ENCODE results near the gene NOC4L. TPM values are rescaled to one million over a fixed set of nuclear protein-coding genes. Genes with fewer than 3 reads are reported as not detected.

The NOC4L gene
- total and polyA plus RNA-seq, 2 experiments from 2014 or later, result 42.4 to 54.7 TPM

DNA sequence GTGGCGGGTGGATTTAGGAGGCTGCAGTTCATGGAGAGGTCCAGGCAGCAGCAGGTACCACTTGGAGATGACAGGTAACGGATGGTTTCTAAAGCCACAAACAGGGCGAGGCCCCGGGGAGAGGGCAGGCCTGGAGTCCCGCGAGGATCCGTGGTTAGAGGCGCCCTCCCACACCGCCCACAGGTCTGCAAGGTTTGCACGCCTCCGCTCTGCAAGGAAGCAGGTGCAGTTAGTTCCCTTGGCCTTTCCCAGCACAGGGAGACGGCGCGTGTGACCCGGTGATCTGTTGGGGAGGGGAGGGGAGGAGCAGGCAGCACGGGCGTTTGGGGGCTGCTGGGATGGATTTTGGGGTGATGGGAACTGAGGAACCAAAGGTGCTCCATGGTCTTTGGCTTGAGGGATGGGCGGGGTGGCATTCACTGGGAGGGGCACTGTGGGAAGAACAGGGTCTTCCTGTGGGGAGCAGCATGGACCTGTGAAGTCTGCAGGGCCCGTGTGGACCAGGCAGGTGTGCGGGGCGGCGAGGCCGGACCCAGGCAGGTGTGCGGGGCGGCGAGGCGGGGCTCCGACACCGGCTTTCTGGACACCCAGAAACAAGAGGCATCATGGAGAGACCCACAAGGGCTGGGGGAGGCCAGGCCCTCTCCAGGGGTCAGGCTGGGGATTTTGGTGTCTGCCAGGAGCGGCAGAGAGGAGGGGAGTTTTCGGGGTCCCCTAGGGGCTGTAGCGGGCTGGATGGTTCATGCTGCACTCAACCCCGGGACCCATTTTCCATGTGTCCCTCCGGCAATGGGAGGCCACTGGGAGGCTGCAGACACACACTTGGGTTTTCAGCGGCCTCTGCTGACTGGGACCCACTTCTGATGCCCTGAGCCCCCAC is 29.1 kb downstream of the NOC4L start:
- ATAC-seq (no peak), DNase-seq (ENCODE audit: low spot score) (no peak)
- Histone ChIP-seq H3K27ac (ENCODE audit: low read depth) (no peak overlapping the region), H3K4me3 (no peak overlapping the region), H3K4me2 (no peak overlapping the region), H2AFZ (no peak overlapping the region), H4K20me1 (replicated peaks; ENCODE audit: insufficient read depth) (no peaks in the 10 kb centered on the region), H3K4me1 (ENCODE audit: insufficient read depth) (no peaks in the 10 kb centered on the region), H3F3A (replicated peaks; ENCODE audit: low read depth) (no peaks in the 10 kb centered on the region), H3K36me3 (ENCODE audit: insufficient read depth) (no peaks in the 10 kb centered on the region), H3K9me2 (ENCODE audit: insufficient read depth) (no peaks in the 10 kb centered on the region), H3K79me2 (replicated peaks; ENCODE audit: insufficient read depth) (no peaks in the 10 kb centered on the region), H3K27me3 (ENCODE audit: insufficient read depth) (no peaks in the 10 kb centered on the region)
- Mint-ChIP-seq H3K9me3 (no peaks in the 10 kb centered on the region), H3K4me3 (no peak overlapping the region), H3K4me1 (peaks cover 2% of the 10 kb centered on the region; the same call in 2 of the 3 replicates), H3K36me3 (ENCODE audit: low read depth) (no peaks in the 10 kb centered on the region), H3K27me3 (ENCODE audit: insufficient read depth, low read depth, poor library complexity) (peaks cover 14% of the 10 kb centered on the region), H3K27ac (no peak overlapping the region)
- no peak for TF ChIP-seq POLR2AphosphoS5 (IDR thresholded peaks at IDR 0.05; ENCODE audit: low read depth)
- TF ChIP-seq ZNF331 (CRISPR knock-in tag; IDR thresholded peaks at IDR 0.05; ENCODE audit: low read depth), result no peak

DNA sequence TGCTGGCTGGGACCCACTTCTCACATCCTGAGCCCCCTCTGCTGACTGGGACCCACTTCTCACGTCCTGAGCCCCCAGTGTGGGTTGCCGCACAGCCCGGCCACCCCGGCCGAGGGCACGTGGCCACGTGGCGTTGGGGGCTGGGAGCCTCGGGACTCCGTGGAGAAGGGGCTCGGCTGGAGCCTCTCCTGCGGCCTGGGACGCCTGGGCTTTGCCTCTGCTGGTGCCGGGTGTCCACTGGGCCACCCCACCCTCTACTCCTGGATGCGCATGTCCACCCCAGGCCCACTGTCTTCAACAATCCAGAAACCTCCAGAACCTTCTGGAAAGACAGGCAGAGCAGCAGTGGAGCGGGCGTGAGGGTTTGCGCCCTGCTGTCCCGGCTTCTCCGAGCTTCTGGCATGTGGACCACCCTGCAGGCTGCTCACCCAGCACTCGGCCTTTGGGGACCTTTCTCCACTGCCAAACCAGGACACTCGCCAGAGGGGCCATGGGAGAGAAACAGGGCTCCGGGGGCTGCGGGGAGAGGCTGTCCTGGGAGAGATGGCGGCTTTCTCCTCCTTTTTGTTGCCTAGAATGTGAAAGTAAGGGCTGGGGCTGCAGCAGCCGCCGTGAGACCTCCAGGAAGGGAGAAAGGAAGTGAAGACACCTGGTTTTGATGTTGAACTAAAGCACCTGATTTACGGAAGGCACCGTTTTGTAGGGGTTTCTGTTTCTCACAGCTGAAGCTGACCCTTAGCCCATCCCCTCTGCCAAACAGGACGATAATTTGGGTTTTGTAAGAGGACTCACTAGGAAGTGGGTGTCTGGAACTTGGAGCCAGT is 30.0 kb downstream of the NOC4L start:
- no peak overlapping the region for H3K4me3 ChIP-seq
- no peak for DNase-seq (ENCODE audit: low spot score)
- H2AFZ ChIP-seq, result no peak overlapping the region
- no peak overlapping the region for H3K27ac ChIP-seq (ENCODE audit: low read depth)
- Mint-ChIP-seq H3K9me3 (no peaks in the 10 kb centered on the region), H3K27me3 (ENCODE audit: insufficient read depth, low read depth, poor library complexity) (peaks cover 16% of the 10 kb centered on the region), H3K36me3 (ENCODE audit: low read depth) (no peaks in the 10 kb centered on the region), H3K4me1 (peaks cover 6% of the 10 kb centered on the region; the same call in 2 of the 3 replicates), H3K4me3 (no peak overlapping the region), H3K27ac (no peak overlapping the region)
- no peak for ATAC-seq
- H3K36me3 ChIP-seq (ENCODE audit: insufficient read depth), result no peaks in the 10 kb centered on the region
- no peaks in the 10 kb centered on the region for H3K79me2 ChIP-seq (replicated peaks; ENCODE audit: insufficient read depth)
- H3K27me3 ChIP-seq (ENCODE audit: insufficient read depth), result no peaks in the 10 kb centered on the region
- no peaks in the 10 kb centered on the region for H3F3A ChIP-seq (replicated peaks; ENCODE audit: low read depth)
- H4K20me1 ChIP-seq (replicated peaks; ENCODE audit: insufficient read depth), result no peaks in the 10 kb centered on the region; the same call in 1 of the 2 replicates
- no peaks in the 10 kb centered on the region for H3K4me1 ChIP-seq (ENCODE audit: insufficient read depth)
- no peak overlapping the region for H3K4me2 ChIP-seq
- no peaks in the 10 kb centered on the region for H3K9me2 ChIP-seq (ENCODE audit: insufficient read depth)
- TF ChIP-seq JUNB (IDR thresholded peaks at IDR 0.05; ENCODE audit: unreplicated experiment) (no peak), POLR2AphosphoS5 (IDR thresholded peaks at IDR 0.05; ENCODE audit: low read depth) (no peak), ZNF114 (CRISPR knock-in tag; IDR thresholded peaks at IDR 0.05) (no peak), ZNF331 (CRISPR knock-in tag; IDR thresholded peaks at IDR 0.05; ENCODE audit: low read depth) (no peak), EZH2 (IDR thresholded peaks at IDR 0.05; ENCODE audit: low read depth, unreplicated experiment) (no peak)
- TF ChIP-seq, protein P1, sequence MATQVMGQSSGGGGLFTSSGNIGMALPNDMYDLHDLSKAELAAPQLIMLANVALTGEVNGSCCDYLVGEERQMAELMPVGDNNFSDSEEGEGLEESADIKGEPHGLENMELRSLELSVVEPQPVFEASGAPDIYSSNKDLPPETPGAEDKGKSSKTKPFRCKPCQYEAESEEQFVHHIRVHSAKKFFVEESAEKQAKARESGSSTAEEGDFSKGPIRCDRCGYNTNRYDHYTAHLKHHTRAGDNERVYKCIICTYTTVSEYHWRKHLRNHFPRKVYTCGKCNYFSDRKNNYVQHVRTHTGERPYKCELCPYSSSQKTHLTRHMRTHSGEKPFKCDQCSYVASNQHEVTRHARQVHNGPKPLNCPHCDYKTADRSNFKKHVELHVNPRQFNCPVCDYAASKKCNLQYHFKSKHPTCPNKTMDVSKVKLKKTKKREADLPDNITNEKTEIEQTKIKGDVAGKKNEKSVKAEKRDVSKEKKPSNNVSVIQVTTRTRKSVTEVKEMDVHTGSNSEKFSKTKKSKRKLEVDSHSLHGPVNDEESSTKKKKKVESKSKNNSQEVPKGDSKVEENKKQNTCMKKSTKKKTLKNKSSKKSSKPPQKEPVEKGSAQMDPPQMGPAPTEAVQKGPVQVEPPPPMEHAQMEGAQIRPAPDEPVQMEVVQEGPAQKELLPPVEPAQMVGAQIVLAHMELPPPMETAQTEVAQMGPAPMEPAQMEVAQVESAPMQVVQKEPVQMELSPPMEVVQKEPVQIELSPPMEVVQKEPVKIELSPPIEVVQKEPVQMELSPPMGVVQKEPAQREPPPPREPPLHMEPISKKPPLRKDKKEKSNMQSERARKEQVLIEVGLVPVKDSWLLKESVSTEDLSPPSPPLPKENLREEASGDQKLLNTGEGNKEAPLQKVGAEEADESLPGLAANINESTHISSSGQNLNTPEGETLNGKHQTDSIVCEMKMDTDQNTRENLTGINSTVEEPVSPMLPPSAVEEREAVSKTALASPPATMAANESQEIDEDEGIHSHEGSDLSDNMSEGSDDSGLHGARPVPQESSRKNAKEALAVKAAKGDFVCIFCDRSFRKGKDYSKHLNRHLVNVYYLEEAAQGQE (IDR thresholded peaks at IDR 0.05; ENCODE audit: unreplicated experiment), result no peak
- TF ChIP-seq, protein P2, sequence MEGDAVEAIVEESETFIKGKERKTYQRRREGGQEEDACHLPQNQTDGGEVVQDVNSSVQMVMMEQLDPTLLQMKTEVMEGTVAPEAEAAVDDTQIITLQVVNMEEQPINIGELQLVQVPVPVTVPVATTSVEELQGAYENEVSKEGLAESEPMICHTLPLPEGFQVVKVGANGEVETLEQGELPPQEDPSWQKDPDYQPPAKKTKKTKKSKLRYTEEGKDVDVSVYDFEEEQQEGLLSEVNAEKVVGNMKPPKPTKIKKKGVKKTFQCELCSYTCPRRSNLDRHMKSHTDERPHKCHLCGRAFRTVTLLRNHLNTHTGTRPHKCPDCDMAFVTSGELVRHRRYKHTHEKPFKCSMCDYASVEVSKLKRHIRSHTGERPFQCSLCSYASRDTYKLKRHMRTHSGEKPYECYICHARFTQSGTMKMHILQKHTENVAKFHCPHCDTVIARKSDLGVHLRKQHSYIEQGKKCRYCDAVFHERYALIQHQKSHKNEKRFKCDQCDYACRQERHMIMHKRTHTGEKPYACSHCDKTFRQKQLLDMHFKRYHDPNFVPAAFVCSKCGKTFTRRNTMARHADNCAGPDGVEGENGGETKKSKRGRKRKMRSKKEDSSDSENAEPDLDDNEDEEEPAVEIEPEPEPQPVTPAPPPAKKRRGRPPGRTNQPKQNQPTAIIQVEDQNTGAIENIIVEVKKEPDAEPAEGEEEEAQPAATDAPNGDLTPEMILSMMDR (conservative IDR thresholded peaks at IDR 0.05; ENCODE audit: low read depth in 2 of 2), result no peak
- TF ChIP-seq, protein P3, sequence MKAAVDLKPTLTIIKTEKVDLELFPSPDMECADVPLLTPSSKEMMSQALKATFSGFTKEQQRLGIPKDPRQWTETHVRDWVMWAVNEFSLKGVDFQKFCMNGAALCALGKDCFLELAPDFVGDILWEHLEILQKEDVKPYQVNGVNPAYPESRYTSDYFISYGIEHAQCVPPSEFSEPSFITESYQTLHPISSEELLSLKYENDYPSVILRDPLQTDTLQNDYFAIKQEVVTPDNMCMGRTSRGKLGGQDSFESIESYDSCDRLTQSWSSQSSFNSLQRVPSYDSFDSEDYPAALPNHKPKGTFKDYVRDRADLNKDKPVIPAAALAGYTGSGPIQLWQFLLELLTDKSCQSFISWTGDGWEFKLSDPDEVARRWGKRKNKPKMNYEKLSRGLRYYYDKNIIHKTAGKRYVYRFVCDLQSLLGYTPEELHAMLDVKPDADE (IDR thresholded peaks at IDR 0.05), result no peak

Measured in GM23338 (cell line).